GM19240 (cell line): Measurements from ENCODE around the gene FHIT.

Experiments
- DNase-seq: peaks from one replicate; pipeline ENCODE4 v3.0.0; 2011; ENCODE audit warnings: low spot score; ENCODE audit not compliant: insufficient read length

FHIT gene

DNA sequence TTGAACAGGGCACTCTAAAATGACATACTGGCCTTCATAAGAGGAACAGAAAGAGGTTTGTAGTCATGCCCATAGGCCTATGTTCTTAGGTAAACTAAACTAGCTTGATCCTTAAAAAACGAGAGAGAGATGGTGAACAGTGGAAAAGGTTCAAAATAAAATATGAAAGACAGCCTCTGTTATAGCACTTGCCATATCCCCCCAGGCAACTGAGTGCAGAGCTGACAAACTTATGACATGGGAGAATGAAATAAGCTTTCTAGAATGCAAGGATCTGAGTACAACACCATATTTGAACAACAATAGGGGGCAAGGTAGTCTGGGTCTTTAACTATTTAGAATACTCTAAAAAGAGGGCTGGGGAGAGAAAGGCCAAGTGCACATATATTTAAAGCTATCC, 1500.9 kb downstream of the FHIT start:
- no peak for DNase-seq

DNA sequence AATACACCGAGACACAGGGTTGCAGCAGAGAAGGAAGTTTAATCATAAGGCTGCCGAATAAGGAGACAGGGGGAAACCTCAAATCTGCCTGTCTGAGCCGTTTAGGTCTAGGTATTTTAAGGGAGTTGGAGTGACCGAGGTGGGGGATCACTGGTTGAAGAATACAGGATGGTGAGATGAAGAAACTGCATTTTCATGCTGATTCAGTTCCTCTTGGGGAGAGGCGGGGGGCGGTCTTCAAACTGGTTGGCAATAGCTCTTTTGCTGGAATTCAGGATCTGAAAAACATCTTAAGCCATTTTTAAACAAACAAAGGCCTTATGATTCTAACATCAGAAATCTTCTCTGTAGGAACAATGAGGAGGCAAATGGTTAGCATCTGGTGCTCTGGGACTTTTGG, 1502.0 kb downstream of the FHIT start:
- no peak for DNase-seq

DNA sequence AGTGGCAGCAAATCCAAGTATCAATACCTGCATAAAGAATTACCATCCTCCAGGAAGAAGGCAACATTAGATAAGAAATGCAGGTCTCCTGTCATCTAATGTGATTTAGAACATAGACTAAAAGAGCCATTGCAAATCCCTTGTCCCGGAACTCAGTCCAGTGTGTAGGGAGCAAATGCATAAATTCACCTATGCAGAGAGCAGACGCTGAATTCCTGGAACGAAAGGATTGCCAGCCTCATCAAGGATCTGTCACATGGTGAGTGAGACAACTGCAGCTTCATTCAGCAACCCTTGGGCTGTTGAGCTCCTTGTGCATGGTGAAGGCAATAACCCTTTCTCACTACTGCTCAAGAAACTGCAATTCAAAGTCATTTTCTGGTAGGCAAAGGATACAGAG, 1504.7 kb downstream of the FHIT start:
- DNase-seq = no peak

DNA sequence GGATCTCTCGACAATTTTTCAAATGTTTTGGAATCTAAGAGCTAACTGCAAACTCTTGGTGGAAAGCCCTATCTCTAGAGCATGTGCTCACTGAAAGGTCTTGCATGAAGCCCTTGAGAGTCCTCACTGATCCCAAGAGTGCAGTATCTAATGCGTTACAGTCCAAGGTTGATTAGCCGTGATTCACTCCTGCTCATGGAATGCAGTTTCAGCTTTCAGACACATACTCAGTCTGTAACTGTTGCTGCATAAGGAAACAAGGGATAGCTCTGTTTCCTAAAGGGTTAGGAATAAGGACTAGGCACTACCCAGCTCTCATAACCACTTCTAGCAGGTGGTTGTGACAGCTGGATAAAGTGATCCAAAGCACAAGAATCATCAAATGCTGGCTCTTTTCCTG, 1514.0 kb downstream of the FHIT start:
- DNase-seq = no peak

DNA sequence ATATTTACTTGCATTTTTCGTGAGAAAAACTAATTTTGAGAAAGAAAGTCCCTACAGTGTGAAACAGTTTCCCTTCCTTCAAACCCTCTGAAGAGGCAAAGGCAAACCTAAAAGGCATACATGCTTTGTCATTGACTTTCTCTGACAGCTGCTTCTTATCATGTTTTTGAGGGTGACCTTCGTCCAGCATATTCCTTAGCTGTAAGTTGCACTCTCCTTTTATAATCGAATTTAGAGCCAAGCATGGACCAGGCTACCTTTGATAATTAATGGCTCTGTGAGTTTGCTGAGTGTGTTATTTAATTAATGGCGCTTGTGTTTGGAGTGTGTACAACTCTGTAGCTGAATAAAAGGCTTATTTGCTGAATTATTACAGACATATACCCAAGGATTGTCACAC, 1517.2 kb downstream of the FHIT start:
- no peak for DNase-seq

DNA sequence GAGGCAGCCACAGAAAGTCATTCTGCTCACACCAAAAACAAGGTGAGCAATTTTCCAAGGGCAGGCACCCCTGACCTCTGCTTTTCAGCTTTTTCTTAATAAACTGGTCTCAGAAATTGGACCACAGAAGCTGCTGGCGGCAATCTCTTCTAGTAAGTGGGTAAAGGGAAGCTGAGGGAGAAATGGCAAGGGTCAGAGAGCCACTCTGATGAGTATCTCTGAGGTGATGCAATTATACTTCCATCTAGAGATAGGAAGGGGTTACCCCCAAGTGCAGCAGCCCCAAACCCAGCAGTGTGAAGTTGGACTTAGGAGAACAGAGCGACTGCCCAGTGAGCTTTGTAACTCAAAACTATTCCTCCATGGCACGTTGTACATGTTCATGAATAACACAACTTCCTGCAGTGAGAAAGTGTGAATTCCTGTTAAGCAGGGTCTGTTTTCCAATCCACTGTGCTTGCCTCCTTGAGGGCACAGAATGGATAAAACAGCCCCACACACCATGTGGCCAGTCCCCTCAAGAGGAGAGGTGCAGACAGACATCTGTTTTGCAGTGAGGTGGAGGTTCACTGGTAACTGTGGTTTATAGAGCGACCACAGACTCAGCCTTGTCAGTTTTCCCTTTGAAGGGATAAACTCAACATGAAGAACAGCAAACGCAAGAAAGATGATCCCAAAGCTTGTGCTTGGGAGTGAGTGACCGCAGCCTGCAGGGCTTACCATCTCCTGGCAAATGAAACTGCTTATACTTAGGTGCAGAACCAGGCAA, 1518.0 kb downstream of the FHIT start:
- no peak for DNase-seq

DNA sequence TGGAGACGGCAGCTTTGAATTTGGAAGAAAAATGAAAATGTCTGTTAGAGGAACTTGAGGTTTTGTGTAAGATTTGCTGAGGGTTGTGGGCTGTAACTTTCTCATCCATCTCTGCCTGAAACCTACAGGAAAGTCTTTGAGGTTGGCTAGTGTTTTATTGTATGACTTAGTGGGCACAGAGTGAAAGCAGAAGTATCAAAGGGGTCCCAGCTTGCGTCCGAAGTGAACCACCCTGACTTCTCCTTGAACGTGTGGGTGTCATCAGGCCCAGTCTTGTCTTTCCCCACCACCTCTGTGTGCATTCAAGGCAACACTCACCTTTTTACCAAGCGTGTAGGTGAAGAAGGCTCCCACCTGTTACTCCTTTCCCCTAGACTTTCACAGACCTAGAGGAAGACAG, 1519.3 kb downstream of the FHIT start:
- DNase-seq = no peak

DNA sequence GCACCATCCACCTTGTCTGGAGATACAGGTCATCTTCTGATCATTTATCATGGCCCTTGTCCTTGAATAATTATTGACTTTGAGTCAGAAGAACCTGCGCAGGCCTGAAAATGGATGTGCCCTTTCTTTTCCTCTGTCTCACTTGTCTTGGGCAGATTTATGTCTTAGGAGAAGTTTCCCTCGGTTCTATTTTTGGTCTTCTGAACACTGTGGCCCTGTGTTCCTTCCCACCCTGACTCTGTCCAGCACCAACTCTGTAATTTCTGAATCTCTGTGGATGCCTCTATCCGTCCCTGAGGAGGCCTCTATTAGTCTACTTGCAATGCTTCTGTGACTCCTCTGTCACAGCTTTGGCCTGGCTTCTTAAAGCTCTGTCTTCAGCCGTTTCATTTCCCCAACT, 1520.7 kb downstream of the FHIT start:
- no peak for DNase-seq

DNA sequence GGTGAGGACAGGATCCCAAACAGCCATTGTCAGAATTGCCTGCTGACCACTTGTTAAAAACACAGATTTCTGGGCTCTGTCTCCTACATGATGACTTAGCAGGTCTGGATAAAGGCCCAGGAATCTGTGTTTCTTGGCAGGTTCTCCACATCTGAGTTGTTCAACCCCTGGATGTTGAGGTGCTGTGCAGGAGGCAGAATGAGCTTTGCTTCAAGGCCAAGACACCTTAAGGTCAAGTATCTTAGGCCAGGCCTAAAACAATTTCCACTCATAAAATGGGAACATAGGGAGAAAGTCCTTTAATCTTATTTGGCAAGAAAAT, 1522.7 kb downstream of the FHIT start:
- no peak for DNase-seq

DNA sequence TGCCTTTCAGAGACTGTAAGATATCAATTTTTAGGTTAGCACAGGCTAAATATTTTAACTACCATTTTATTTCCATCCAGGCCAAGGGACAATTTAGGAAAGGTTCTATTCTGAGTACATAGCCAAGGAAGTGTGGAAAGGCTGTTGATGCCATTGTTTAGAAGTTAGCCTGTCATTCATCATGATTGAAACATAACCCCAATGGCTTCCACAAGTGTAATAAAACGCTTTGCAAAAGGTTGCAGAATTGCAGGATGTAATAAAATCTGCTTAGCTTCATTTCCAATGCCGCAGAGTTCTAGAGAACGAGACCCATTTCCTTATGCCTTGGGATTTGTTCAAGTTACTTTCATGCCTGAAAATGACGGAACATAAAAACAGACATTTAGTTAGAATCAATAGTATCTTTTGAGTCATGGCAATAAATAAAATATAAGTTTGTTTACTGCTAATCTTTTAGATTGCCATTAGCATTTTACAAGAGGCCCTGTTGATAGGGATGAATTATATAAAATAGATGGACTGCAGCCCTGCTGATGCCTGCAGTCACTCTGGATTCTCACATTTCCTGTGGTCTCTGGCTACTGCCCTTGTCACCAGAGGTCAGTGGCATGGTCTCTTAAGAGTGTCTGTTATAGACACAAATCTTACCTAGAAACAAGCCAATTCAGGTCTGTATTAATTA, 1523.2 kb downstream of the FHIT start:
- no peak for DNase-seq

DNA sequence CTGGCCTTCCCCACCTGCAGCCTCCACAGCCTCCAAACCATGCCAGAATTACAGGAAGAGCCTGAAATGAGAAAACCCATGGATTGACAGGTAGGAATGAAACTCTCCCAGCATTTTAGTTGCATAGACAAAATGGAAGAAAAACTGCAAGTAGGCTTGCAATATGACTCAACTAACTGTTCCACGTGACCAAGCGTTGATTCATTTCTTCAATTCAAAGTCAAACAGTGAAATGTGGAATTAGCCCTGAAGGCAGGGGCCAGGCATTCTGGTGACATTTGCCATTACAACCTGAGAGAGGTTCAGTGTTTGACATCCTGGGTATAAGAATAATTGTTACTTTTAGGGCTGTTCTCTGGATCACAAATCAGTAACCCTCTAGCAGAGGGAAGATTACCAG, 1525.0 kb downstream of the FHIT start:
- DNase-seq = no peak

DNA sequence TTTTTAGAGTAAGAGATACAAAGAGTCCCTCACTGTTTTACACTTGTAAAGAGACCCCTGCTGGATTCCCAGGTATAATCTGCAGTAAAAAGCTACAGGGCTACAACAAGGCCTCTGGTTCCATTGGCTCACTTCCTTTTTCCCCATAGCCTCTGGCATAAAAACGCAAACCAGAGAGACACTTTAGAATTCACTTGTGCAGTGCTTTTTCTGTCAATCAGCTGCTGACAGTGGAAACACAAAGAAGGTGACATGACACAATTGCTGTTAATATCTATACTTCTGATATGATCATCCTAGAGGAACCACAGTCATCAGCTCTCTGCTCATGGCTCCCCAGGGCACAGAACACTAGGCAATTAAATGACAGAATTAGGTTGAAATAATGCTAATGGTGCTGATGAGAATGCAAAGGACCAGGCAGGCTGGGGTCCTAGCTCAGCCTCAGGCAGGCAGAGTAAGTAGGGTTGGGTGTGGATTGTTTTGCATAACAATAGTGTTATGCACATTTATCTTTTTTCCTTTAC, 1533.5 kb downstream of the FHIT start:
- DNase-seq = no peak

DNA sequence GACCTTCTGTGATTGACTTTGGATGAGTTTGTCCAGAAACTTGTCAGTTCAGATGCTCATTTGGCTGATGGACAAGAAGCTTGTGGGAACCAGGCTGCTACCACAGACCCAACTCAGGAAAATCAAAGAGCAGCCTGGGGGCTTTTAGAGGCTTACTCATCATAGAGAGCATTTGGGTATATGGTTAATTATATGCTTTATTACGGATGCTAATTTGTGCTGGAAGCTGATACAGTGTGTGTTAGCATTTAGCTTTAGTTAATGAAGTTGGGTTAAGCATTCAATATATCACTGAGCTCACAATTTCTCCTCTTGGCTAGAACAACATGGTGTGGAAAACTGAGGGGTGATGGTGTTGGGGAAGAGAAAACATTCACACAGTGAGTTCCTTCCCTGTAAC, 1537.2 kb downstream of the FHIT start:
- DNase-seq = no peak

DNA sequence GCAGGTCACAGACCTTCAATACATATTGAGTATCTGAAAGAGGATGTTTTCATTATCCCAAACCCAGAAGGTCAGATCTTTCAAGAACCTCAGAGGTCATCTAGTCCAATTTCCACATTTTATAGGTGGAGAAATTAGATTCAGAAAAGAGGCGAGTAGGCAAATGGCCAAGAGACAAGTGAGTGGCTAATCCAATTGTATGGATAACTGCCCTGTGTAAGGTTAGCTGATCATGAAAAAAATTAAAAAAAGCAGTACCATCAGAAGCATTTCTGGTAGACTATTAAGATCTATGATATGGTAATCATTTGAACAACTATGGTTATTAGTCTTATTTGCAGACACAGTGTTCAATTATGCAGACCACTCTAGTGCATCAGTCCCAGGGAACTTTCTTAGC, 1540.7 kb downstream of the FHIT start:
- no peak for DNase-seq

DNA sequence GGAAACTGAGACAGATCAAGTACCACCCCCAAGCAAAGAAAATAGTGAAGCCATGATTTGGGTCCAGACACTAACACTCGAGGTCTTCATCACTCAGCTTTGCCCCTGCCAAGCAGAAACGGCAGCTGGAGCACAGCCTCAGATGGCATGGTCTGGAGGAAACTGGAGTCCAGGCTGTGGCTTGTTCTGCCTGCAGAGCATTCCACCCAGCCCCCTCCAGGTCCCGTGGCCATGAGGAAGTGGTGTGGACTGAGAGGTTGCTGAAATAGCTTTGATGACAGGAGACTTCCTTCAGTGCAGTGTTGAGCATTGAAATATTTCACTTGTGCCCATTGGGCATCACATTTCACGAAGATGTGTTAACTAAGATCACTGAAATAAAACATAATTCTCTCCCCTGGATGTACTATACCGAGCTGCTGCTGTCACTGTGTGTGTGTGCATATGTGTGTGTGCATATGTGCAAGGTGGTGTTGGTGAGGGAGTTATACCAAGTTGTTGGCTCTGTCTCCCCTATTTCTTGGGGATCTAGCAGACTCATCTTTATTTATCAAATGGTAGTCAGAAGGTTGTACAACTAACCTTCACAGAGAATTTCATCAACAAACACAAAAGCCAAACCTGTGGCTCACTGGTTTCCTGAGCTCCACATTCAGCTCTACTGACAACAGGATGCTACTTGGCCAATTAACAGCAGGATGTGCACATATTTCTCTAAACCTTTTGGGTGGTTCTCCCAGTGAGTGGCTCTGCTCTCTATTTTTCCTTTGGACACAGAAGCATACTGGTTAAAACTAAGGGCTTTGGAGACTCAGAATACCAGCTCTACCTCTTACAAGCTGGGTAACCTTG, 1541.3 kb downstream of the FHIT start:
- no peak for DNase-seq

DNA sequence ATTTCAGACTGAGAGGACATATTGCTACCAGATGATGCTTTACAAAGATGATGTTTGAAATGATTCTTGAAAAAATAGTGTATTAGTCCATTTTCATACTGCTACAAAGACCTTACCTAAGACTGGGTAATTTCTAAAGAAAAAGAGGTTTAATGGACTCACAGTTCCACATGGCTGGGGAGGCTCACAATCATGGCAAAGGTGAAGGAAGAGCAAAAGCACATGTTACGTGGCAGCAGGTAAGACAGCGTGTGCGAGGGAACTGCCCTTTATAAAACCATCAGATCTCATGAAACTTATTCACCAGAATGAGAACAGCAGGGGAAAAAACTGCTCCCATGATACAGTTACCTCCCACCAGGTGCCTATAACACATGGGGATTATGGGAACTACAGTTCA, 1543.0 kb downstream of the FHIT start:
- no peak for DNase-seq

DNA sequence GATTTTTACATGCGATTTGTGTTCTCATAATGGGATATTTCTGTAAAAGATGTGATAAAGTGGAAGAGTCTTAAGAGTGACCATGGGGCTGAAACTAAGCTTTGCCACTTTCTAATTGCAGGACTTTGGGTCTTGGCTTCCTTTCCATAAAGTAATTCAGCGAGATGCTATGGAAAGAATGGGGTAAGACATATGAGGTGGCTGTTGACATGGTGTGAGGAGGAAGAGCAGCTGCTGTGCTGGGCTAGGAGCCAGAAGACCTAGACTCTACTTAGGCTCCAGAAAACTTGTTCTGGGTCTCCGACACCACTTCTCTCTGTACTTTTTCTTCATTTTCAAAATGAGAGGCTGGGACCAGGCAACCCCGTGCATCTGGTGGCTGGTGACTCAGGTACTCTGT, 1547.0 kb downstream of the FHIT start:
- DNase-seq = no peak

DNA sequence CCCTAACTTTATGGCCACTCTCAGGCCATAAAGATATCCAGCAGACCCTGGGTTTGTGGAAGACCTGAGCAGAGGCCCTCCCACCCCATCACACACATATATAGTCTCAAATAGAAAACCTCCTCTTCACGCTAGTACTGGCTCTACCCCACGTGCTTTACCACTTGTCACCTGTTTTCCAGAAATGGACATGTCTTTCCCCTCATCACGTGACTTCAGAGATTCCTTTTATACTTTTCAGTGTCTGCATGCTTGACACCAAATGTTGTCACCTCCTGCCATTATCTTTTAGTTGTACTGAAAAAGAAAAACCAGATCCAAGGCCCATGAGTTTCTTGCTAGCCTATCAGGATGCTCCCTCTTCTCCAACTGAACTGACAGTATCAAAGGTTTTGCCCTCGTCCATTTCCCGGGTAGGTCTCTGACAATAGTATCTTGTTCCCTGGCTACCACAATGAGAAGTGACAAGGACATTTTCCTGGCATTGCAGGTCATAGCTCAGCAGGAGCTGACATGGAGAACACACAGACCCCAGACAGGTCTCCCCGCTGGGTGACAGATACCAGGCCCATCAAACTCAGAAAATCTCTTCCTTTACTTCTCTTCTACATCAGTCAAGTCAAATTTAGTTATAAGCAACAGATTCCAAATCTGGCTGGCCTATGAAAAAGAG, 1551.5 kb downstream of the FHIT start:
- DNase-seq = no peak
